WERI-Rb-1 (cell line): ENCODE data around the gene OR6N1.

Source experiments
- DNase-seq: peaks from one replicate; pipeline ENCODE4 v3.0.0-alpha.2; 2020
- H3K27ac ChIP-seq: fragments of 250-450 bp; sonication (Bioruptor Pico); 2 replicates; pipeline ENCODE4 v1.5.1; 2020; ENCODE audit warnings: mild to moderate bottlenecking, moderate library complexity
- H3K27me3 ChIP-seq: fragments of 250-450 bp; sonication (Bioruptor Pico); 2 replicates; pipeline ENCODE4 v1.5.1; 2021; ENCODE audit warnings: mild to moderate bottlenecking, low read depth, moderate library complexity; ENCODE audit not compliant: insufficient read depth, severe bottlenecking
- H3K36me3 ChIP-seq: fragments of 250-450 bp; sonication (Bioruptor Pico); 2 replicates; pipeline ENCODE4 v1.5.1; 2020; ENCODE audit warnings: mild to moderate bottlenecking, moderate library complexity
- H3K4me3 ChIP-seq: 2 replicates; pipeline ENCODE4 v1.5.1; 2011; ENCODE audit warnings: low read depth, mild to moderate bottlenecking, control low read depth, low read length
- H3K9me3 ChIP-seq: fragments of 250-450 bp; sonication (Bioruptor Pico); 2 replicates; pipeline ENCODE4 v1.5.1; 2021; ENCODE audit warnings: mild to moderate bottlenecking, moderate library complexity; ENCODE audit not compliant: severe bottlenecking
- CTCF ChIP-seq: IDR thresholded peaks from 2 replicates; pipeline ENCODE4 v1.5.1; 2011; ENCODE audit warnings: low read depth, mild to moderate bottlenecking, control low read depth, inconsistent platforms, low read length

Gene OR6N1

GRCh38 chr1:158732524-158732923 is 39.5 kb downstream of the OR6N1 start:
- no peak for TF ChIP-seq CTCF
- no peak for DNase-seq
- H3K27me3 ChIP-seq: peaks cover 59% of the 10 kb centered on the region
- H3K27ac ChIP-seq: no peak overlapping the region
- no peaks in the 10 kb centered on the region for H3K36me3 ChIP-seq
- no peak overlapping the region for H3K4me3 ChIP-seq
- no peaks in the 10 kb centered on the region for H3K9me3 ChIP-seq

- Histone ChIP-seq H3K4me3 (no peak overlapping the region), H3K27me3 (peaks cover 61% of the 10 kb centered on the region), H3K9me3 (no peaks in the 10 kb centered on the region), H3K36me3 (no peaks in the 10 kb centered on the region), H3K27ac (no peak overlapping the region)
- no peak for DNase-seq
- TF ChIP-seq CTCF: no peak
These were observed 40.3 kb downstream of the OR6N1 start for GRCh38 chr1:158731707-158732106.

GRCh38 chr1:158730453-158730852 is 41.5 kb downstream of the OR6N1 start:
- H3K36me3 ChIP-seq: no peaks in the 10 kb centered on the region
- H3K27ac ChIP-seq: no peak overlapping the region
- no peak for DNase-seq
- H3K27me3 ChIP-seq: peaks cover 70% of the 10 kb centered on the region
- no peak overlapping the region for H3K4me3 ChIP-seq
- no peak for TF ChIP-seq CTCF
- no peaks in the 10 kb centered on the region for H3K9me3 ChIP-seq

- Histone ChIP-seq H3K4me3 (no peak overlapping the region), H3K9me3 (no peaks in the 10 kb centered on the region), H3K27me3 (peaks cover 72% of the 10 kb centered on the region), H3K36me3 (no peaks in the 10 kb centered on the region), H3K27ac (no peak overlapping the region)
- TF ChIP-seq CTCF: no peak
- DNase-seq: no peak
These were observed 43.3 kb downstream of the OR6N1 start for GRCh38 chr1:158728510-158729225.

- Histone ChIP-seq H3K4me3 (no peak overlapping the region), H3K36me3 (no peaks in the 10 kb centered on the region), H3K27ac (no peak overlapping the region), H3K9me3 (no peaks in the 10 kb centered on the region), H3K27me3 (peaks cover 66% of the 10 kb centered on the region)
- DNase-seq: no peak
- no peak for TF ChIP-seq CTCF
These were observed 47.6 kb downstream of the OR6N1 start for GRCh38 chr1:158724442-158724841.

GRCh38 chr1:158720620-158721019 is 51.4 kb downstream of the OR6N1 start, which contains the start of gene OR6K3:
OR6K3 (minus strand) TSS chr1:158720720; CDS start chr1:158718115, 2,605 bp downstream.
- no peaks in the 10 kb centered on the region for H3K36me3 ChIP-seq
- H3K27me3 ChIP-seq: peaks cover 78% of the 10 kb centered on the region
- no peak for DNase-seq
- no peak within 1 kb of the TSS for H3K4me3 ChIP-seq
- H3K9me3 ChIP-seq: no peaks in the 10 kb centered on the region
- no peak for TF ChIP-seq CTCF
- no peak within 1 kb of the TSS for H3K27ac ChIP-seq
